GM12878 (cell line): ENCODE results near the gene HHAT. TPM values are rescaled to one million over a fixed set of nuclear protein-coding genes. Genes with fewer than 3 reads are reported as not detected.

Experiments used
- ATAC-seq: fragments of 200-7000 bp; cut with Tn5 transposase; 3 replicates; pipeline ENCODE4 v1.9.1; 2020; ENCODE audit warnings: mild to moderate bottlenecking, moderate library complexity
- BruUV-seq: library from RNA; stranded (reverse); fragments of 400-500 nt; replicated peaks from 2 replicates; lab custom pipeline; 2021; lab: Mats Ljungman, UMichigan
- CTCF ChIA-PET: fragments of 300-600 bp; sonication (Branson Sonifier 250); formaldehyde crosslinking; extraction: SDS; loops from one replicate; lab custom pipeline; 2021; ENCODE audit warnings: inconsistent platforms; lab: Yijun Ruan, JAX
- POLR2A ChIA-PET: fragments of 350-600 bp; formaldehyde crosslinking; extraction: SDS; loops from one replicate; lab custom pipeline; 2021; ENCODE audit warnings: inconsistent platforms; lab: Charles Lee
- RAD21 ChIA-PET: fragments of 300-600 bp; sonication (Branson Sonifier 250); formaldehyde crosslinking; loops from one replicate; lab custom pipeline; 2023; ENCODE audit warnings: antibody characterized with exemption; ENCODE audit not compliant: unreplicated experiment; lab: Charles Lee
- SMC1A ChIA-PET: fragments of 300-600 bp; sonication (Branson Sonifier 250); formaldehyde crosslinking; loops from one replicate; lab custom pipeline; 2023; ENCODE audit not compliant: unreplicated experiment, uncharacterized antibody; lab: Charles Lee
- DNase-seq: peaks from one replicate; pipeline ENCODE4 v3.0.0-alpha.2; 2011; ENCODE audit warnings: low read depth, low spot score
- FAIRE-seq: peaks from 3 replicates; lab custom pipeline; 2011; peaks lifted over from hg19 to GRCh38; lab: Jason Lieb, UNC
- H2AFZ ChIP-seq: 2 replicates; pipeline ENCODE4 v1.6.0; 2011; ENCODE audit warnings: low read depth, low read length, control low read depth; ENCODE audit not compliant: control insufficient read depth
- H3K27ac ChIP-seq: 2 replicates; pipeline ENCODE4 v1.5.1; 2011; ENCODE audit warnings: control low read depth; ENCODE audit not compliant: control insufficient read depth, insufficient read depth
- H3K27me3 ChIP-seq, 2 experiments: replicated peaks in 1 of 2; 2 replicates each; pipeline versions ENCODE4 v1.6.0 to v1.6.1; 2011; ENCODE audit warnings: low read length in 1 of 2; ENCODE audit not compliant: control insufficient read depth in 2 of 2, insufficient read depth in 2 of 2
- H3K36me3 ChIP-seq, 2 experiments: 2 replicates each; pipeline ENCODE4 v1.5.1; 2011; ENCODE audit warnings: low read length in 1 of 2; ENCODE audit not compliant: control insufficient read depth in 2 of 2, insufficient read depth in 2 of 2
- H3K4me1 ChIP-seq: 2 replicates; pipeline ENCODE4 v1.6.1; 2011; ENCODE audit warnings: mild to moderate bottlenecking, low read length, moderate library complexity, mixed read lengths; ENCODE audit not compliant: control insufficient read depth, insufficient read depth
- H3K4me2 ChIP-seq: 2 replicates; pipeline ENCODE4 v1.6.0; 2011; ENCODE audit warnings: control low read depth; ENCODE audit not compliant: control insufficient read depth, insufficient read depth
- H3K4me3 ChIP-seq: fragments of 200-600 bp; sonication (generic); 2 replicates; pipeline ENCODE4 v1.5.1; 2016
- H3K79me2 ChIP-seq: 2 replicates; pipeline ENCODE4 v1.6.0; 2011; ENCODE audit warnings: low read length; ENCODE audit not compliant: control insufficient read depth, insufficient read depth
- H3K9ac ChIP-seq: 2 replicates; pipeline ENCODE4 v1.8.0; 2011; ENCODE audit warnings: low read length, control low read depth, mixed read lengths; ENCODE audit not compliant: control insufficient read depth, insufficient read depth
- H3K9me3 ChIP-seq: replicated peaks from 3 replicates; pipeline ENCODE4 v1.5.1; 2011; ENCODE audit warnings: mild to moderate bottlenecking, low read length; ENCODE audit not compliant: control insufficient read depth, insufficient read depth
- H4K20me1 ChIP-seq: 2 replicates; pipeline ENCODE4 v1.6.0; 2011; ENCODE audit not compliant: control insufficient read depth, insufficient read depth
- BCL11A ChIP-seq: IDR thresholded peaks from 2 replicates; pipeline ENCODE4 v1.6.1; 2011; ENCODE audit warnings: low read depth, low read length
- CEBPB ChIP-seq, 2 experiments: fragments of 150-350 bp in 1 of 2; IDR thresholded peaks; 2 replicates each; pipeline ENCODE4 v1.6.1; 2012 to 2014; ENCODE audit warnings: low read depth in 2 of 2, low read length in 2 of 2, borderline replicate concordance in 1 of 2, inconsistent platforms in 1 of 2
- DPF2 ChIP-seq: fragments of 450-650 bp; IDR thresholded peaks from 2 replicates; pipeline ENCODE4 v1.6.1; 2017; ENCODE audit warnings: mild to moderate bottlenecking
- EZH2 ChIP-seq: IDR thresholded peaks from 2 replicates; pipeline ENCODE4 v1.6.1; 2012; ENCODE audit warnings: low read depth, mild to moderate bottlenecking, control low read depth, inconsistent platforms, low read length, borderline replicate concordance; ENCODE audit not compliant: control insufficient read depth
- GATAD2B ChIP-seq: fragments of 450-650 bp; conservative IDR thresholded peaks from 2 replicates; pipeline ENCODE4 v1.6.1; 2017; ENCODE audit warnings: low read depth, mild to moderate bottlenecking, moderate library complexity
- IKZF2 ChIP-seq, 2 experiments: fragments of 450-650 bp; IDR thresholded peaks; 2 replicates each; pipeline ENCODE4 v1.6.1; 2017; ENCODE audit warnings: mild to moderate bottlenecking in 2 of 2, moderate library complexity in 2 of 2
- MLLT1 ChIP-seq: fragments of 450-650 bp; IDR thresholded peaks from 2 replicates; pipeline ENCODE4 v1.6.1; 2016; ENCODE audit warnings: mild to moderate bottlenecking
- MTA2 ChIP-seq: fragments of 450-650 bp; IDR thresholded peaks from 2 replicates; pipeline ENCODE4 v1.6.1; 2016; ENCODE audit warnings: low read depth, mild to moderate bottlenecking, moderate library complexity
- SMAD5 ChIP-seq: IDR thresholded peaks from 2 replicates; pipeline ENCODE4 v1.6.1; 2016; ENCODE audit warnings: antibody characterized with exemption, low read depth
- WRNIP1 ChIP-seq: IDR thresholded peaks from 2 replicates; pipeline ENCODE4 v1.6.1; 2011; ENCODE audit warnings: low read depth, low read length, improper control_type of control experiment, borderline replicate concordance
- ZBTB33 ChIP-seq: fragments of 450-650 bp; IDR thresholded peaks from 2 replicates; pipeline ENCODE4 v1.6.1; 2017; ENCODE audit warnings: mild to moderate bottlenecking
- ZNF217 ChIP-seq: fragments of 450-650 bp; IDR thresholded peaks from 2 replicates; pipeline ENCODE4 v1.6.1; 2017; ENCODE audit warnings: antibody characterized with exemption, mild to moderate bottlenecking
- ZNF687 ChIP-seq: fragments of 450-650 bp; IDR thresholded peaks from 2 replicates; pipeline ENCODE4 v1.6.1; 2017; ENCODE audit warnings: mild to moderate bottlenecking, moderate library complexity
- WGBS: methylation state at CpG from one replicate; pipeline ENCODE4 v1.1.6; 2016; ENCODE audit warnings: low lambda C conversion rate; ENCODE audit not compliant: insufficient replicate concordance, insufficient coverage; ENCODE audit errors: missing lambda C conversion rate; 5-methylcytosine and 5-hydroxymethylcytosine counted together
- in situ Hi-C: fragments of 300-500 bp; cut with MboI; formaldehyde crosslinking; loops from 9 replicates; pipeline ENCODE4 v1.14.3; 2018; ENCODE audit warnings: mixed read lengths
- intact Hi-C: fragments of 100-400 bp; cut with micrococcal nuclease; formaldehyde crosslinking; loops from one replicate; pipeline ENCODE4 v1.14.2; 2022; ENCODE audit not compliant: unreplicated experiment
- polyA plus RNA-seq, 11 experiments: library from polyadenylated mRNA; depleted of rRNA in 4 of 11; unstranded in 6 of 11; stranded (reverse) in 5 of 11; fragments of >200 nt; fragmentation: Nextera tagmentation in 4 of 11; fragmentation: Illumina TruSeq in 1 of 11; extraction: Ambion mirVana in 4 of 11; extraction: Trizol in 1 of 11; gene quantifications; 1 replicate in 1 of 11; 2 replicates in 10 of 11; pipeline versions ENCODE4 v1.2.1 to v1.2.3, GENCODE V29; 2011 to 2016; ENCODE audit warnings: inconsistent platforms in 2 of 11, missing spikeins in 2 of 11, low read depth in 1 of 11
- total RNA-seq, 4 experiments: library from RNA; depleted of rRNA in 3 of 4; stranded (reverse); fragments of >200 nt in 3 of 4; fragmentation: Illumina TruSeq in 1 of 4; extraction: Trizol in 1 of 4; gene quantifications; 2 replicates each; pipeline versions ENCODE4 v1.2.1 to v1.2.3, GENCODE V29; 2013 to 2021

The HHAT gene
- total and polyA plus RNA-seq, 10 of the 15 experiments (the other 5 are each of a cell fraction or from before 2014, with no cell fraction given) = 1.2 to 37.6 (median 2.6) TPM

- no peak for TF ChIP-seq ZBTB33
- no peak for TF ChIP-seq SMAD5
- no peak for TF ChIP-seq WRNIP1
Measured at GRCh38 chr1:210340841-210341240, 12.1 kb downstream of the HHAT start (continued).

GRCh38 chr1:210342986-210343780, 14.5 kb downstream of the HHAT start:
- CTCF ChIA-PET = interaction anchor here (0.9 to 6.8 kb wide), 11 partner anchors 9 to 62 kb away, joined by 3 to 49 read pairs (median 17); partner anchors contain the start of gene HHAT
- RAD21 ChIA-PET = interaction anchor here (0.7 to 7.4 kb wide), 9 partner anchors 12 to 63 kb away, joined by 3 to 82 read pairs (median 28); partner anchors contain the start of gene HHAT
- peak; percentile 75 for ATAC-seq
- H3K27me3 ChIP-seq = no peaks in the 10 kb centered on the region
- in situ Hi-C loops (no loop called here), intact Hi-C loops (no loop called here)
- no peaks in the 10 kb centered on the region for H4K20me1 ChIP-seq
- H2AFZ ChIP-seq = peak overlapping the region; percentile 95
- H3K79me2 ChIP-seq = no peaks in the 10 kb centered on the region
- POLR2A ChIA-PET = interaction anchor here (0.5 to 7.0 kb wide), 14 partner anchors 10 to 342 kb away, joined by 3 to 48 read pairs (median 3); partner anchors contain the start of gene HHAT
- peak overlapping the region; percentile 35; the same call in 1 of the 2 replicates for H3K9ac ChIP-seq
- peak; percentile 72 for DNase-seq
- H3K27ac ChIP-seq = peak overlapping the region; percentile 53
- H3K36me3 ChIP-seq = no peaks in the 10 kb centered on the region
- peak overlapping the region; percentile 99 for H3K4me2 ChIP-seq
- peaks cover 23% of the 10 kb centered on the region for H3K4me1 ChIP-seq
- SMC1A ChIA-PET = interaction anchor here (0.8 to 10.3 kb wide), 12 partner anchors 10 to 60 kb away, joined by 3 to 199 read pairs (median 16); partner anchors contain the start of gene HHAT
- TSS peak; percentile 83 for BruUV-seq
- H3K4me3 ChIP-seq = peak overlapping the region; percentile 59
- WGBS = 7% methylated on average over 14 of the region's 14 CpGs
- H3K9me3 ChIP-seq = no peaks in the 10 kb centered on the region
- FAIRE-seq = no peak
- no peak for TF ChIP-seq CEBPB (IDR thresholded peaks at IDR 0.05; ENCODE audit: borderline replicate concordance in 1 of 2, low read depth in 2 of 2, low read length in 2 of 2)
- peak; percentile 84 for TF ChIP-seq MTA2
- TF ChIP-seq GATAD2B = 0 out of 2 replicates have a peak, but pooled peaks have one; percentile 41
- peak; percentile 71; the same call in 1 of the 2 replicates for TF ChIP-seq DPF2
- TF ChIP-seq ZNF217 = 0 out of 2 replicates have a peak, but pooled peaks have one; percentile 20
- no peak for TF ChIP-seq EZH2
- TF ChIP-seq MLLT1 = peak; percentile 93
- TF ChIP-seq IKZF2 (IDR thresholded peaks at IDR 0.05) = peak; percentile 98 to 99
- TF ChIP-seq BCL11A = no peak
- TF ChIP-seq ZNF687 = peak; percentile 79
